HepG2 (cell line): ENCODE results near the gene CLIP2. TPM values are rescaled to one million over a fixed set of nuclear protein-coding genes. Genes with fewer than 3 reads are reported as not detected.

ENCODE experiments used
- ATM ChIP-seq: fragments of 450-650 bp; IDR thresholded peaks from 2 replicates; pipeline ENCODE4 v1.7.1; 2017; ENCODE audit warnings: mild to moderate bottlenecking, borderline replicate concordance
- FOXC1 ChIP-seq: sonication (generic); formaldehyde crosslinking; IDR thresholded peaks from 2 replicates; pipeline ENCODE4 v1.8.0; 2022; ENCODE audit warnings: mild to moderate bottlenecking, missing genetic modification reagents, borderline replicate concordance
- JUN ChIP-seq: sonication (generic); formaldehyde crosslinking; IDR thresholded peaks from 2 replicates; pipeline ENCODE4 v1.4.0; 2020; ENCODE audit warnings: mild to moderate bottlenecking, missing genetic modification reagents
- MAF1 ChIP-seq: sonication (generic); formaldehyde crosslinking; IDR thresholded peaks from 2 replicates; pipeline ENCODE4 v1.5.0; 2020; ENCODE audit warnings: missing genetic modification reagents, borderline replicate concordance
- NR2F1 ChIP-seq, 2 experiments: fragments of 450-650 bp in 1 of 2; formaldehyde crosslinking in 1 of 2; IDR thresholded peaks; 2 replicates each; pipeline versions ENCODE4 v1.5.0 to v1.6.1; 2016 to 2020; ENCODE audit warnings: mild to moderate bottlenecking in 1 of 2, missing compliant biosample characterization in 1 of 2, missing genetic modification reagents in 1 of 2, moderate library complexity in 1 of 2
- PHF20 ChIP-seq: sonication (generic); formaldehyde crosslinking; IDR thresholded peaks from 2 replicates; pipeline ENCODE4 v1.5.0; 2020; ENCODE audit warnings: mild to moderate bottlenecking, missing genetic modification reagents
- SP2 ChIP-seq: sonication (generic); formaldehyde crosslinking; IDR thresholded peaks from 2 replicates; pipeline ENCODE4 v1.5.1; 2020; ENCODE audit warnings: mild to moderate bottlenecking, missing genetic modification reagents
- ZBTB20 ChIP-seq: sonication (generic); formaldehyde crosslinking; IDR thresholded peaks from 2 replicates; pipeline ENCODE4 v1.8.1; 2023; ENCODE audit warnings: missing genetic modification reagents, low read depth, mild to moderate bottlenecking, borderline replicate concordance
- ZNF326 ChIP-seq: sonication (generic); formaldehyde crosslinking; IDR thresholded peaks from 2 replicates; pipeline ENCODE4 v1.4.0; 2020; ENCODE audit warnings: missing genetic modification reagents, borderline replicate concordance
- ZNF335 ChIP-seq: sonication (generic); formaldehyde crosslinking; IDR thresholded peaks from 2 replicates; pipeline ENCODE4 v1.4.0; 2020; ENCODE audit warnings: missing genetic modification reagents
- ZNF496 ChIP-seq: sonication (generic); formaldehyde crosslinking; IDR thresholded peaks from 2 replicates; pipeline ENCODE4 v1.8.1; 2023; ENCODE audit warnings: mild to moderate bottlenecking, moderate library complexity, missing genetic modification reagents; ENCODE audit not compliant: insufficient replicate concordance
- ZNF737 ChIP-seq: sonication (generic); formaldehyde crosslinking; IDR thresholded peaks from 2 replicates; pipeline ENCODE4 v1.5.0; 2020; ENCODE audit warnings: missing genetic modification reagents, mild to moderate bottlenecking, borderline replicate concordance
- ZSCAN21 ChIP-seq: sonication (generic); formaldehyde crosslinking; IDR thresholded peaks from 2 replicates; pipeline ENCODE4 v1.8.0; 2022; ENCODE audit warnings: mild to moderate bottlenecking, missing genetic modification reagents, moderate library complexity, borderline replicate concordance
- polyA plus RNA-seq, 8 experiments: library from polyadenylated mRNA; depleted of rRNA in 3 of 8; stranded (reverse) in 7 of 8; unstranded in 1 of 8; fragments of >200 nt; fragmentation: Illumina TruSeq in 4 of 8; extraction: Trizol in 4 of 8; gene quantifications; 2 replicates each; pipeline versions ENCODE4 v1.2.1 to v1.2.3, GENCODE V29; 2011 to 2016; ENCODE audit warnings: low read depth in 4 of 8, missing spikeins in 1 of 8, mixed read lengths in 1 of 8; ENCODE audit not compliant: insufficient read depth in 1 of 8
- total RNA-seq, 5 experiments: library from RNA; depleted of rRNA; stranded (reverse); fragments of >200 nt; fragmentation: Illumina TruSeq; extraction: Trizol; gene quantifications; 2 replicates each; pipeline ENCODE4 v1.2.3, GENCODE V29; 2016; ENCODE audit warnings: low read depth in 1 of 5
- TF ChIP-seq, protein P1 (sequence below): fragments of 450-650 bp; IDR thresholded peaks from 2 replicates; pipeline ENCODE4 v1.6.1; 2017
- TF ChIP-seq, protein P2 (sequence below): sonication (generic); formaldehyde crosslinking; IDR thresholded peaks from 2 replicates; pipeline ENCODE4 v1.5.0; 2020; ENCODE audit warnings: missing genetic modification reagents
- TF ChIP-seq, protein P3 (sequence below): sonication (generic); formaldehyde crosslinking; conservative IDR thresholded peaks from 2 replicates; pipeline ENCODE4 v1.8.0; 2022; ENCODE audit warnings: low read depth, missing genetic modification reagents
- TF ChIP-seq, protein P4 (sequence below): sonication (generic); formaldehyde crosslinking; IDR thresholded peaks from 2 replicates; pipeline ENCODE4 v1.5.0; 2020; ENCODE audit warnings: mild to moderate bottlenecking, missing genetic modification reagents
- TF ChIP-seq, protein P5 (sequence below): IDR thresholded peaks from 2 replicates; pipeline ENCODE4 v1.6.1; 2016; ENCODE audit warnings: low read depth, borderline replicate concordance
- TF ChIP-seq, protein P6 (sequence below): IDR thresholded peaks from 2 replicates; pipeline ENCODE4 v1.6.1; 2016
- TF ChIP-seq, protein P7 (sequence below): sonication (generic); formaldehyde crosslinking; IDR thresholded peaks from 2 replicates; pipeline ENCODE4 v1.8.1; 2023; ENCODE audit warnings: mild to moderate bottlenecking, missing genetic modification reagents

Gene CLIP2
- total and polyA plus RNA-seq, 2 of the 13 experiments (the other 11 are each of a cell fraction or from before 2014, with no cell fraction given): 6.5 to 17.4 TPM

DNA sequence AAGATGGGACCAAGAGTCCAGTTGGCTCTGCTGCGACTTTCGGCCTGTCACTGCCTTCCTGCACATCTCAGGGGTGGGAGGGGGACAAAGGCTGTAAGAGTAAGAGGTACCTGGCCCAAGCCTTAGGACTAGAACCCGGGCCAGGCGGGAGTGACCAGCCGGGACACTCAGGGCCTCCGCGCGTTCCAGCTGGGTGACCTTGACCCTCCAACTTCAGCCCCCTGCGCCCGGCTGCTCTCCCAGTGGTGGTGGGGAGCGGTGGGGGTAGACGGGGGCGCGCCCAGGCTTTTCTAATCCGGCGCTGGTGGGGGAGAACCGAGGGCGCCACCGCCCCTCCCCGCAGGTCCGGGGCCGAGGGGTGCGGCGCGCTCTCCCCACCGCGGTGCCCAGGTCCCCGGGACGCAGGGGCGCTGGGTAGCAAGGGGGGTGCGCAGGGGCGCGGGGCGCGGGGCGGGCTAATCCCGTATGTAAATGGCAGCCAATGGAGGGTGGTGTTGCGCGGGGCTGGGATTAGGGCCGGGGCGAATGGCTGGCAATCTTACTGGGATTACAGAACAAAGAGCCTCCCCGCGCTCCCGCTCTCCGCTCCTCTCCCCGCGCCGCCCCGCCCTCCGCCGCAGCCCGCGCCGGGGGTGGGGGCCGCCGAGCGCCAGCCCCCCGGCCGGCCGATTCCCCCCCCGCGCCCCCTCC is 164.3 kb downstream of the CLIP2 start, which contains the start of gene GTF2IRD1 (continued):
- no peak for TF ChIP-seq ZNF737 (CRISPR knock-in tag)
- TF ChIP-seq, protein P1, sequence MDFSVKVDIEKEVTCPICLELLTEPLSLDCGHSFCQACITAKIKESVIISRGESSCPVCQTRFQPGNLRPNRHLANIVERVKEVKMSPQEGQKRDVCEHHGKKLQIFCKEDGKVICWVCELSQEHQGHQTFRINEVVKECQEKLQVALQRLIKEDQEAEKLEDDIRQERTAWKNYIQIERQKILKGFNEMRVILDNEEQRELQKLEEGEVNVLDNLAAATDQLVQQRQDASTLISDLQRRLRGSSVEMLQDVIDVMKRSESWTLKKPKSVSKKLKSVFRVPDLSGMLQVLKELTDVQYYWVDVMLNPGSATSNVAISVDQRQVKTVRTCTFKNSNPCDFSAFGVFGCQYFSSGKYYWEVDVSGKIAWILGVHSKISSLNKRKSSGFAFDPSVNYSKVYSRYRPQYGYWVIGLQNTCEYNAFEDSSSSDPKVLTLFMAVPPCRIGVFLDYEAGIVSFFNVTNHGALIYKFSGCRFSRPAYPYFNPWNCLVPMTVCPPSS: no peak
- TF ChIP-seq ZBTB20 (CRISPR knock-in tag): no peak
- TF ChIP-seq, protein P2, sequence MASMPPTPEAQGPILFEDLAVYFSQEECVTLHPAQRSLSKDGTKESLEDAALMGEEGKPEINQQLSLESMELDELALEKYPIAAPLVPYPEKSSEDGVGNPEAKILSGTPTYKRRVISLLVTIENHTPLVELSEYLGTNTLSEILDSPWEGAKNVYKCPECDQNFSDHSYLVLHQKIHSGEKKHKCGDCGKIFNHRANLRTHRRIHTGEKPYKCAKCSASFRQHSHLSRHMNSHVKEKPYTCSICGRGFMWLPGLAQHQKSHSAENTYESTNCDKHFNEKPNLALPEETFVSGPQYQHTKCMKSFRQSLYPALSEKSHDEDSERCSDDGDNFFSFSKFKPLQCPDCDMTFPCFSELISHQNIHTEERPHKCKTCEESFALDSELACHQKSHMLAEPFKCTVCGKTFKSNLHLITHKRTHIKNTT (CRISPR knock-in tag): no peak
- peak; percentile 63 to 80; a peak in 3 of 4 replicates for TF ChIP-seq NR2F1 (CRISPR knock-in tag; IDR thresholded peaks at IDR 0.05)
- no peak for TF ChIP-seq MAF1
- no peak for TF ChIP-seq ZNF326
- no peak; the same call in 1 of the 2 replicates for TF ChIP-seq PHF20
- no peak for TF ChIP-seq SP2 (CRISPR knock-in tag)
- TF ChIP-seq ZSCAN21 (CRISPR knock-in tag): 0 out of 2 replicates have a peak, but pooled peaks have one; percentile 23
- TF ChIP-seq, protein P3, sequence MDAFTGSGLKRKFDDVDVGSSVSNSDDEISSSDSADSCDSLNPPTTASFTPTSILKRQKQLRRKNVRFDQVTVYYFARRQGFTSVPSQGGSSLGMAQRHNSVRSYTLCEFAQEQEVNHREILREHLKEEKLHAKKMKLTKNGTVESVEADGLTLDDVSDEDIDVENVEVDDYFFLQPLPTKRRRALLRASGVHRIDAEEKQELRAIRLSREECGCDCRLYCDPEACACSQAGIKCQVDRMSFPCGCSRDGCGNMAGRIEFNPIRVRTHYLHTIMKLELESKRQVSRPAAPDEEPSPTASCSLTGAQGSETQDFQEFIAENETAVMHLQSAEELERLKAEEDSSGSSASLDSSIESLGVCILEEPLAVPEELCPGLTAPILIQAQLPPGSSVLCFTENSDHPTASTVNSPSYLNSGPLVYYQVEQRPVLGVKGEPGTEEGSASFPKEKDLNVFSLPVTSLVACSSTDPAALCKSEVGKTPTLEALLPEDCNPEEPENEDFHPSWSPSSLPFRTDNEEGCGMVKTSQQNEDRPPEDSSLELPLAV (CRISPR knock-in tag): no peak
- TF ChIP-seq, protein P4, sequence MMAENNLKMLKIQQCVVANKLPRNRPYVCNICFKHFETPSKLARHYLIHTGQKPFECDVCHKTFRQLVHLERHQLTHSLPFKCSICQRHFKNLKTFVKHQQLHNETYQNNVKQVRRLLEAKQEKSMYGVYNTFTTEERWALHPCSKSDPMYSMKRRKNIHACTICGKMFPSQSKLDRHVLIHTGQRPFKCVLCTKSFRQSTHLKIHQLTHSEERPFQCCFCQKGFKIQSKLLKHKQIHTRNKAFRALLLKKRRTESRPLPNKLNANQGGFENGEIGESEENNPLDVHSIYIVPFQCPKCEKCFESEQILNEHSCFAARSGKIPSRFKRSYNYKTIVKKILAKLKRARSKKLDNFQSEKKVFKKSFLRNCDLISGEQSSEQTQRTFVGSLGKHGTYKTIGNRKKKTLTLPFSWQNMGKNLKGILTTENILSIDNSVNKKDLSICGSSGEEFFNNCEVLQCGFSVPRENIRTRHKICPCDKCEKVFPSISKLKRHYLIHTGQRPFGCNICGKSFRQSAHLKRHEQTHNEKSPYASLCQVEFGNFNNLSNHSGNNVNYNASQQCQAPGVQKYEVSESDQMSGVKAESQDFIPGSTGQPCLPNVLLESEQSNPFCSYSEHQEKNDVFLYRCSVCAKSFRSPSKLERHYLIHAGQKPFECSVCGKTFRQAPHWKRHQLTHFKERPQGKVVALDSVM: peak; percentile 35; the same call in 1 of the 2 replicates
- no peak for TF ChIP-seq ATM
- TF ChIP-seq FOXC1 (CRISPR knock-in tag): no peak
- TF ChIP-seq, protein P5, sequence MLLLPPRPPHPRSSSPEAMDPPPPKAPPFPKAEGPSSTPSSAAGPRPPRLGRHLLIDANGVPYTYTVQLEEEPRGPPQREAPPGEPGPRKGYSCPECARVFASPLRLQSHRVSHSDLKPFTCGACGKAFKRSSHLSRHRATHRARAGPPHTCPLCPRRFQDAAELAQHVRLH (CRISPR knock-in tag): no peak
- TF ChIP-seq ZNF496 (CRISPR knock-in tag): no peak
- no peak for TF ChIP-seq ZNF335
- TF ChIP-seq, protein P6, sequence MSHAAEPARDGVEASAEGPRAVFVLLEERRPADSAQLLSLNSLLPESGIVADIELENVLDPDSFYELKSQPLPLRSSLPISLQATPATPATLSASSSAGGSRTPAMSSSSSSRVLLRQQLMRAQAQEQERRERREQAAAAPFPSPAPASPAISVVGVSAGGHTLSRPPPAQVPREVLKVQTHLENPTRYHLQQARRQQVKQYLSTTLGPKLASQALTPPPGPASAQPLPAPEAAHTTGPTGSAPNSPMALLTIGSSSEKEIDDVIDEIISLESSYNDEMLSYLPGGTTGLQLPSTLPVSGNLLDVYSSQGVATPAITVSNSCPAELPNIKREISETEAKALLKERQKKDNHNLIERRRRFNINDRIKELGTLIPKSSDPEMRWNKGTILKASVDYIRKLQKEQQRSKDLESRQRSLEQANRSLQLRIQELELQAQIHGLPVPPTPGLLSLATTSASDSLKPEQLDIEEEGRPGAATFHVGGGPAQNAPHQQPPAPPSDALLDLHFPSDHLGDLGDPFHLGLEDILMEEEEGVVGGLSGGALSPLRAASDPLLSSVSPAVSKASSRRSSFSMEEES: no peak
- no peak for TF ChIP-seq JUN (CRISPR knock-in tag)
- TF ChIP-seq, protein P7, sequence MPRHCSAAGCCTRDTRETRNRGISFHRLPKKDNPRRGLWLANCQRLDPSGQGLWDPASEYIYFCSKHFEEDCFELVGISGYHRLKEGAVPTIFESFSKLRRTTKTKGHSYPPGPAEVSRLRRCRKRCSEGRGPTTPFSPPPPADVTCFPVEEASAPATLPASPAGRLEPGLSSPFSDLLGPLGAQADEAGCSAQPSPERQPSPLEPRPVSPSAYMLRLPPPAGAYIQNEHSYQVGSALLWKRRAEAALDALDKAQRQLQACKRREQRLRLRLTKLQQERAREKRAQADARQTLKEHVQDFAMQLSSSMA (CRISPR knock-in tag): no peak
